ENCODE measurements around the gene SPSB3.

Gene SPSB3

GRCh38 chr16:1794908-1795666, 12.7 kb upstream of the SPSB3 start:
- TF ChIP-seq SIN3A (IDR thresholded peaks at IDR 0.05; ENCODE audit: borderline replicate concordance, insufficient read depth, low read length) = no peak

- TF ChIP-seq FOXP2 (optimal IDR thresholded peaks at IDR 0.05; ENCODE audit: borderline replicate concordance, extremely low read depth, extremely low read length, insufficient read depth) (no peak), REST (IDR thresholded peaks at IDR 0.05; ENCODE audit: insufficient read depth in 1 of 2, low read depth in 2 of 2, low read length in 2 of 2) (no peak), SIN3A (IDR thresholded peaks at IDR 0.05; ENCODE audit: borderline replicate concordance, insufficient read depth, low read length) (no peak)
Measured at GRCh38 chr16:1794221-1794871, 12.0 kb upstream of the SPSB3 start.

- TF ChIP-seq SIN3A (IDR thresholded peaks at IDR 0.05; ENCODE audit: borderline replicate concordance, insufficient read depth, low read length) = no peak
- TF ChIP-seq REST (IDR thresholded peaks at IDR 0.05; ENCODE audit: insufficient read depth in 1 of 2, low read depth in 2 of 2, low read length in 2 of 2) = no peak
- TF ChIP-seq TAF1 (IDR thresholded peaks at IDR 0.05; ENCODE audit: borderline replicate concordance, insufficient read depth, low read length) = no peak
- no peak for TF ChIP-seq FOXP2 (optimal IDR thresholded peaks at IDR 0.05; ENCODE audit: borderline replicate concordance, extremely low read depth, extremely low read length, insufficient read depth)
- no peak for TF ChIP-seq POLR2AphosphoS5 (IDR thresholded peaks at IDR 0.05; ENCODE audit: low read depth, low read length)
Measured at GRCh38 chr16:1793578-1794220, 11.3 kb upstream of the SPSB3 start, which contains the start of gene IGFALS. IGFALS (minus strand) TSS chr16:1793705; CDS start chr16:1793652, 53 bp downstream.

GRCh38 chr16:1792836-1793577, 10.6 kb upstream of the SPSB3 start:
- TF ChIP-seq SIN3A (IDR thresholded peaks at IDR 0.05; ENCODE audit: borderline replicate concordance, insufficient read depth, low read length) (no peak), POLR2AphosphoS5 (IDR thresholded peaks at IDR 0.05; ENCODE audit: low read depth, low read length) (no peak), REST (IDR thresholded peaks at IDR 0.05; ENCODE audit: insufficient read depth in 1 of 2, low read depth in 2 of 2, low read length in 2 of 2) (no peak), TAF1 (IDR thresholded peaks at IDR 0.05; ENCODE audit: borderline replicate concordance, insufficient read depth, low read length) (no peak), FOXP2 (optimal IDR thresholded peaks at IDR 0.05; ENCODE audit: borderline replicate concordance, extremely low read depth, extremely low read length, insufficient read depth) (no peak)
